Neural crest cell (in vitro differentiated cells): ENCODE data around the gene CD36. TPM values are rescaled to one million over a fixed set of nuclear protein-coding genes. Genes with fewer than 3 reads are reported as not detected.

ENCODE experiments used
- DNase-seq: peaks from one replicate; pipeline ENCODE4 v3.0.0; 2021; ENCODE audit warnings: low read depth, mixed read lengths, low spot score
- H3K27ac Mint-ChIP-seq: one replicate; pipeline ENCODE4 v1.8.0; 2021; ENCODE audit warnings: mild to moderate bottlenecking, mixed read lengths; ENCODE audit not compliant: unreplicated experiment
- H3K27me3 Mint-ChIP-seq: 2 replicates; pipeline ENCODE4 v1.8.0; 2021; ENCODE audit warnings: low read depth, mild to moderate bottlenecking, mixed read lengths
- H3K36me3 Mint-ChIP-seq: 2 replicates; pipeline ENCODE4 v1.8.0; 2021; ENCODE audit warnings: low read depth, mild to moderate bottlenecking, mixed read lengths
- H3K4me1 Mint-ChIP-seq: 2 replicates; pipeline ENCODE4 v1.8.0; 2021; ENCODE audit warnings: mixed read lengths
- H3K4me3 Mint-ChIP-seq: one replicate; pipeline ENCODE4 v1.8.0; 2021; ENCODE audit warnings: mild to moderate bottlenecking, mixed read lengths
- H3K9me3 Mint-ChIP-seq: 2 replicates; pipeline ENCODE4 v1.8.0; 2021; ENCODE audit warnings: mixed read lengths
- CTCF ChIP-seq: fragments of 200-600 bp; sonication (generic); conservative IDR thresholded peaks from 2 replicates; pipeline ENCODE4 v1.5.0; 2021; ENCODE audit warnings: antibody characterized with exemption, mild to moderate bottlenecking
- long read RNA-seq: library from polyadenylated mRNA; unstranded; transcript quantifications from one replicate; pipeline ENCODE4 v2.0.0, GENCODE V29; 2020
- total RNA-seq: library from RNA; stranded (reverse); gene quantifications from 2 replicates; pipeline ENCODE4 v1.2.1, GENCODE V29; 2021

Gene CD36
- total RNA-seq = 0.23 and 0.40 TPM in 2 replicates
- long read RNA-seq, partial matches to known transcripts = 0 of 1 reads
- long read RNA-seq, other reads (novel, unspliced or antisense) = 1 of 1 reads

- Mint-ChIP-seq H3K36me3 (no peaks in the 10 kb centered on the region), H3K27ac (no peak within 1 kb of the TSS), H3K27me3 (no peaks in the 10 kb centered on the region), H3K9me3 (peaks cover 2% of the 10 kb centered on the region), H3K4me3 (no peak within 1 kb of the TSS), H3K4me1 (peaks cover 16% of the 10 kb centered on the region)
- no peak for TF ChIP-seq CTCF
- no peak for DNase-seq
Observed at GRCh38 chr7:80637911-80638765, at the start of gene CD36. TSS of gene CD36 (plus strand) at chr7:80638642. CDS start at chr7:80646741, 8,099 bp downstream.

- no peaks in the 10 kb centered on the region for H3K27me3 Mint-ChIP-seq
- no peaks in the 10 kb centered on the region for H3K4me1 Mint-ChIP-seq
- peaks cover 2% of the 10 kb centered on the region for H3K9me3 Mint-ChIP-seq
- DNase-seq = no peak
- H3K36me3 Mint-ChIP-seq = no peaks in the 10 kb centered on the region
- no peak for TF ChIP-seq CTCF
- no peak overlapping the region for H3K4me3 Mint-ChIP-seq
- H3K27ac Mint-ChIP-seq = no peak overlapping the region
Observed at GRCh38 chr7:80589631-80590030, 48.8 kb upstream of the CD36 start.

- no peaks in the 10 kb centered on the region for H3K4me1 Mint-ChIP-seq
- H3K9me3 Mint-ChIP-seq = peaks cover 2% of the 10 kb centered on the region
- no peak overlapping the region for H3K27ac Mint-ChIP-seq
- H3K4me3 Mint-ChIP-seq = no peak overlapping the region
- no peaks in the 10 kb centered on the region for H3K36me3 Mint-ChIP-seq
- no peaks in the 10 kb centered on the region for H3K27me3 Mint-ChIP-seq
- no peak for TF ChIP-seq CTCF
- DNase-seq = no peak
Observed at GRCh38 chr7:80591654-80592053, 46.8 kb upstream of the CD36 start.

- H3K4me3 Mint-ChIP-seq = no peak overlapping the region
- no peak for TF ChIP-seq CTCF
- DNase-seq = no peak
- H3K36me3 Mint-ChIP-seq = no peaks in the 10 kb centered on the region
- H3K4me1 Mint-ChIP-seq = no peaks in the 10 kb centered on the region
- peaks cover 2% of the 10 kb centered on the region for H3K9me3 Mint-ChIP-seq
- no peaks in the 10 kb centered on the region for H3K27me3 Mint-ChIP-seq
- no peak overlapping the region for H3K27ac Mint-ChIP-seq
Observed at GRCh38 chr7:80593869-80594586, 44.4 kb upstream of the CD36 start.

GRCh38 chr7:80596933-80597517 is 41.4 kb upstream of the CD36 start:
- H3K36me3 Mint-ChIP-seq = no peaks in the 10 kb centered on the region
- no peak overlapping the region for H3K27ac Mint-ChIP-seq
- no peaks in the 10 kb centered on the region for H3K27me3 Mint-ChIP-seq
- no peak overlapping the region for H3K4me3 Mint-ChIP-seq
- H3K9me3 Mint-ChIP-seq = peaks cover 2% of the 10 kb centered on the region
- no peaks in the 10 kb centered on the region for H3K4me1 Mint-ChIP-seq
- TF ChIP-seq CTCF = no peak
- DNase-seq = no peak
